Lower lobe of right lung (tissue), 2 donors: ENCODE measurements around the gene SAT2. TPM values are rescaled to one million over a fixed set of nuclear protein-coding genes. Genes with fewer than 3 reads are reported as not detected.
A peak's percentile ranks its signal among the peaks of the same experiment; 100 is the strongest.

ENCODE experiments used
- ATAC-seq, 2 donors: fragments of 200-7000 bp; cut with Tn5 transposase; one replicate each; pipeline ENCODE4 v1.9.1; 2020 to 2022; ENCODE audit warnings: mild to moderate bottlenecking in 2 of 2, moderate library complexity in 2 of 2
- DNase-seq: peaks from one replicate; pipeline ENCODE4 v3.0.0-alpha.2; 2020
- H3K27ac ChIP-seq: fragments of 200-600 bp; one replicate; pipeline ENCODE4 v1.8.0; 2022
- H3K27me3 ChIP-seq: fragments of 200-600 bp; one replicate; pipeline ENCODE4 v1.8.0; 2022; ENCODE audit warnings: low read depth
- H3K36me3 ChIP-seq: fragments of 200-600 bp; one replicate; pipeline ENCODE4 v1.8.0; 2022; ENCODE audit warnings: mild to moderate bottlenecking
- H3K4me1 ChIP-seq: fragments of 200-600 bp; one replicate; pipeline ENCODE4 v1.8.0; 2022
- H3K4me3 ChIP-seq: fragments of 200-600 bp; one replicate; pipeline ENCODE4 v1.8.0; 2022; ENCODE audit warnings: mild to moderate bottlenecking
- H3K9me3 ChIP-seq: fragments of 200-600 bp; one replicate; pipeline ENCODE4 v1.8.0; 2022
- CTCF ChIP-seq: fragments of 200-600 bp; IDR thresholded peaks from one replicate; pipeline ENCODE4 v1.8.0; 2022; ENCODE audit warnings: antibody characterized with exemption, mild to moderate bottlenecking
- intact Hi-C: fragments of 100-400 bp; cut with DNase I; formaldehyde crosslinking; loops from one replicate; pipeline ENCODE4 v1.11.0; 2022
- total RNA-seq: library from RNA; stranded (reverse); fragmentation: NEBNext Ultra II Directional; extraction: Animal tissue kit (Norgen Biotek cat#: 25700); gene quantifications from one replicate; pipeline ENCODE4 v1.2.1, GENCODE V29; 2021
- donor health status: DM: no; HTN: yes; CAD: no; lungs with severe emphysema.

The SAT2 gene
- total RNA-seq, 1 donor from 2014 or later = 86.3 TPM

GRCh38 chr17:7652388-7653356, 25.1 kb upstream of the SAT2 start:
- H3K4me1 ChIP-seq = peaks cover 20% of the 10 kb centered on the region
- no peak for TF ChIP-seq CTCF
- H3K4me3 ChIP-seq = no peak overlapping the region
- no peak for DNase-seq
- H3K27ac ChIP-seq = no peak overlapping the region
- no peaks in the 10 kb centered on the region for H3K9me3 ChIP-seq
- ATAC-seq = no peak
- no peaks in the 10 kb centered on the region for H3K36me3 ChIP-seq
- peaks cover 37% of the 10 kb centered on the region for H3K27me3 ChIP-seq
- intact Hi-C loops = no loop called here

GRCh38 chr17:7651665-7652387, 24.2 kb upstream of the SAT2 start:
- Histone ChIP-seq H3K4me3 (peak overlapping the region; percentile 58), H3K4me1 (peaks cover 20% of the 10 kb centered on the region), H3K9me3 (no peaks in the 10 kb centered on the region), H3K27me3 (peaks cover 37% of the 10 kb centered on the region), H3K36me3 (no peaks in the 10 kb centered on the region), H3K27ac (no peak overlapping the region)
- intact Hi-C loops = no loop called here
- TF ChIP-seq CTCF = no peak
- ATAC-seq = peak; percentile 2 to 22
- DNase-seq = no peak

- peak in 1 of 2 donors; percentile 7 for ATAC-seq
Observed at GRCh38 chr17:7651097-7651664, 23.6 kb upstream of the SAT2 start.

GRCh38 chr17:7650509-7651096, 23.0 kb upstream of the SAT2 start, which contains the start of gene ATP1B2:
Gene ATP1B2 (plus strand): TSS chr17:7650926. CDS start chr17:7651519, 593 bp downstream.
- DNase-seq = peak; percentile 78
- peaks cover 37% of the 10 kb centered on the region for H3K27me3 ChIP-seq
- no peaks in the 10 kb centered on the region for H3K36me3 ChIP-seq
- ATAC-seq = peak; percentile 79 to 83
- intact Hi-C loops = no loop called here
- H3K9me3 ChIP-seq = no peaks in the 10 kb centered on the region
- TF ChIP-seq CTCF = no peak
- peak within 1 kb of the TSS; percentile 58 for H3K4me3 ChIP-seq
- H3K4me1 ChIP-seq = peaks cover 20% of the 10 kb centered on the region
- no peak within 1 kb of the TSS for H3K27ac ChIP-seq

More at GRCh38 chr17:7651097-7651664, 23.6 kb upstream of the SAT2 start:
- peaks cover 20% of the 10 kb centered on the region for H3K4me1 ChIP-seq
- intact Hi-C loops = no loop called here
- TF ChIP-seq CTCF = no peak
- no peaks in the 10 kb centered on the region for H3K9me3 ChIP-seq
- H3K36me3 ChIP-seq = no peaks in the 10 kb centered on the region
- H3K27me3 ChIP-seq = peaks cover 37% of the 10 kb centered on the region
- no peak overlapping the region for H3K27ac ChIP-seq
- H3K4me3 ChIP-seq = peak overlapping the region; percentile 58
- DNase-seq = no peak

GRCh38 chr17:7647018-7647417, 19.4 kb upstream of the SAT2 start:
- peaks cover 31% of the 10 kb centered on the region for H3K27me3 ChIP-seq
- DNase-seq = no peak
- no peaks in the 10 kb centered on the region for H3K9me3 ChIP-seq
- H3K4me1 ChIP-seq = peaks cover 20% of the 10 kb centered on the region
- no peak overlapping the region for H3K4me3 ChIP-seq
- ATAC-seq = no peak
- no peak overlapping the region for H3K27ac ChIP-seq
- intact Hi-C loops = no loop called here
- no peak for TF ChIP-seq CTCF
- H3K36me3 ChIP-seq = no peaks in the 10 kb centered on the region
